ENCODE data around the gene TTC8. TPM values are rescaled to one million over a fixed set of nuclear protein-coding genes. Genes with fewer than 3 reads are reported as not detected.
A peak's percentile ranks its signal among the peaks of the same experiment; 100 is the strongest.
"Not testable (repeated sequence)": the region's sequence is repeated elsewhere in the genome, so short reads cannot be mapped to it uniquely, and the experiment has no call there.

The TTC8 gene
- total RNA-seq: 8.9 TPM

GRCh38 chr14:88824314-88825077 lies at the start of gene TTC8:
Gene TTC8 (plus strand): TSS chr14:88824651. CDS start chr14:88824708, 57 bp downstream.
- DNase-seq (ENCODE audit: low read depth in 2 of 3, low spot score in 2 of 3): peak; percentile 69 to 92 (median 89)

GRCh38 chr14:88775532-88775931 lies 48.9 kb upstream of the TTC8 start:
- no peak for DNase-seq (ENCODE audit: low read depth in 2 of 3, low spot score in 2 of 3)

- DNase-seq (ENCODE audit: low read depth in 2 of 3, low spot score in 2 of 3): no peak
Measured at GRCh38 chr14:88785911-88786310, 38.5 kb upstream of the TTC8 start.

GRCh38 chr14:88786715-88787114 lies 37.7 kb upstream of the TTC8 start:
- no peak for DNase-seq (ENCODE audit: low read depth in 2 of 3, low spot score in 2 of 3)

- DNase-seq (ENCODE audit: low read depth in 2 of 3, low spot score in 2 of 3): not testable (repeated sequence)
Measured at GRCh38 chr14:88789573-88789972, 34.9 kb upstream of the TTC8 start.

GRCh38 chr14:88790501-88791251 lies 33.8 kb upstream of the TTC8 start:
- no peak for DNase-seq (ENCODE audit: low read depth in 2 of 3, low spot score in 2 of 3)

- DNase-seq (ENCODE audit: low read depth in 2 of 3, low spot score in 2 of 3): no peak
Measured at GRCh38 chr14:88791252-88791621, 33.2 kb upstream of the TTC8 start.

GRCh38 chr14:88791629-88792472 lies 32.6 kb upstream of the TTC8 start:
- DNase-seq (ENCODE audit: low read depth in 2 of 3, low spot score in 2 of 3): peak in 1 of 3 donors; percentile 15

- peak; percentile 69 to 85 (median 84) for DNase-seq (ENCODE audit: low read depth in 2 of 3, low spot score in 2 of 3)
Measured at GRCh38 chr14:88792473-88793258, 31.8 kb upstream of the TTC8 start, which contains the start of gene EML5. Gene EML5 (minus strand): TSS chr14:88792953. CDS start chr14:88792503, 450 bp downstream.

GRCh38 chr14:88793259-88793625 lies 31.2 kb upstream of the TTC8 start:
- DNase-seq (ENCODE audit: low read depth in 2 of 3, low spot score in 2 of 3): no peak

GRCh38 chr14:88798156-88798555 lies 26.3 kb upstream of the TTC8 start:
- DNase-seq (ENCODE audit: low read depth in 2 of 3, low spot score in 2 of 3): no peak

GRCh38 chr14:88799522-88799921 lies 24.9 kb upstream of the TTC8 start:
- no peak for DNase-seq (ENCODE audit: low read depth in 2 of 3, low spot score in 2 of 3)

GRCh38 chr14:88802596-88802995 lies 21.9 kb upstream of the TTC8 start:
- no peak for DNase-seq (ENCODE audit: low read depth in 2 of 3, low spot score in 2 of 3)

- no peak for DNase-seq (ENCODE audit: low read depth in 2 of 3, low spot score in 2 of 3)
Measured at GRCh38 chr14:88804035-88804434, 20.4 kb upstream of the TTC8 start.

- no peak for DNase-seq (ENCODE audit: low read depth in 2 of 3, low spot score in 2 of 3)
Measured at GRCh38 chr14:88804477-88804876, 20.0 kb upstream of the TTC8 start.

GRCh38 chr14:88808359-88808758 lies 16.1 kb upstream of the TTC8 start:
- DNase-seq (ENCODE audit: low read depth in 2 of 3, low spot score in 2 of 3): no peak

- no peak for DNase-seq (ENCODE audit: low read depth in 2 of 3, low spot score in 2 of 3)
Measured at GRCh38 chr14:88815980-88816379, 8.5 kb upstream of the TTC8 start.

GRCh38 chr14:88818018-88818417 lies 6.4 kb upstream of the TTC8 start:
- no peak for DNase-seq (ENCODE audit: low read depth in 2 of 3, low spot score in 2 of 3)

GRCh38 chr14:88819674-88820073 lies 4.8 kb upstream of the TTC8 start:
- DNase-seq (ENCODE audit: low read depth in 2 of 3, low spot score in 2 of 3): not testable (repeated sequence)

- no peak for DNase-seq (ENCODE audit: low read depth in 2 of 3, low spot score in 2 of 3)
Measured at GRCh38 chr14:88821378-88821777, 3.1 kb upstream of the TTC8 start.
